Subcutaneous adipose tissue (tissue), 4 donors: Measurements from ENCODE around the gene LRRK2. TPM values are rescaled to one million over a fixed set of nuclear protein-coding genes. Genes with fewer than 3 reads are reported as not detected.

Experiments used
- total RNA-seq, 4 donors: library from RNA; depleted of rRNA; stranded (reverse); fragments of >200 nt; gene quantifications; one replicate each; pipeline ENCODE4 v1.1.0, GENCODE V29; 2016
- TF ChIP-seq, protein P1 (sequence below): fragments of 450-650 bp; IDR thresholded peaks from one replicate; pipeline ENCODE4 v1.5.1; 2016; ENCODE audit warnings: low read depth, mild to moderate bottlenecking, control low read depth, antibody characterized with exemption, moderate library complexity

The LRRK2 gene
- total RNA-seq, 4 donors from 2014 or later, result 17.7 to 57.3 (median 31.0) TPM

DNA sequence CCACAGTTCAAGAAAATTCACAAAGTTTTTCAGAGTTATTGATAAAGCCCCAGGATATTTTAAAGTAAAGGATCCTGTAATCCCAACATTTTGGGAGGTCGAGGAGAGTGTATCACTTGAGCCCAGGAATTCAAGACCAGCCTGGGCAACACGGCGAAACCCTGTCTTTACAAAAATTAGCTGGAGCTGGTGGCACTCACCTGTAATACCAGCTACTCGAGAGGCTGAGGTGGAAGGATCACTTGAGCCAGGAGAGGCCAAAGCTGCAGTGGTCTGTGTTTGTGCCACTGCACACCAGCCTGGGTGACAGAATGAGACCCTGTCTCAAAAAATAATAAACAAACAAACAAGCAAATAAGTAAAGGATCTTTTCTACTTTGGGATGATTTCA lies 39.5 kb upstream of the LRRK2 start:
- TF ChIP-seq, protein P1, sequence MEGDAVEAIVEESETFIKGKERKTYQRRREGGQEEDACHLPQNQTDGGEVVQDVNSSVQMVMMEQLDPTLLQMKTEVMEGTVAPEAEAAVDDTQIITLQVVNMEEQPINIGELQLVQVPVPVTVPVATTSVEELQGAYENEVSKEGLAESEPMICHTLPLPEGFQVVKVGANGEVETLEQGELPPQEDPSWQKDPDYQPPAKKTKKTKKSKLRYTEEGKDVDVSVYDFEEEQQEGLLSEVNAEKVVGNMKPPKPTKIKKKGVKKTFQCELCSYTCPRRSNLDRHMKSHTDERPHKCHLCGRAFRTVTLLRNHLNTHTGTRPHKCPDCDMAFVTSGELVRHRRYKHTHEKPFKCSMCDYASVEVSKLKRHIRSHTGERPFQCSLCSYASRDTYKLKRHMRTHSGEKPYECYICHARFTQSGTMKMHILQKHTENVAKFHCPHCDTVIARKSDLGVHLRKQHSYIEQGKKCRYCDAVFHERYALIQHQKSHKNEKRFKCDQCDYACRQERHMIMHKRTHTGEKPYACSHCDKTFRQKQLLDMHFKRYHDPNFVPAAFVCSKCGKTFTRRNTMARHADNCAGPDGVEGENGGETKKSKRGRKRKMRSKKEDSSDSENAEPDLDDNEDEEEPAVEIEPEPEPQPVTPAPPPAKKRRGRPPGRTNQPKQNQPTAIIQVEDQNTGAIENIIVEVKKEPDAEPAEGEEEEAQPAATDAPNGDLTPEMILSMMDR, result no peak

DNA sequence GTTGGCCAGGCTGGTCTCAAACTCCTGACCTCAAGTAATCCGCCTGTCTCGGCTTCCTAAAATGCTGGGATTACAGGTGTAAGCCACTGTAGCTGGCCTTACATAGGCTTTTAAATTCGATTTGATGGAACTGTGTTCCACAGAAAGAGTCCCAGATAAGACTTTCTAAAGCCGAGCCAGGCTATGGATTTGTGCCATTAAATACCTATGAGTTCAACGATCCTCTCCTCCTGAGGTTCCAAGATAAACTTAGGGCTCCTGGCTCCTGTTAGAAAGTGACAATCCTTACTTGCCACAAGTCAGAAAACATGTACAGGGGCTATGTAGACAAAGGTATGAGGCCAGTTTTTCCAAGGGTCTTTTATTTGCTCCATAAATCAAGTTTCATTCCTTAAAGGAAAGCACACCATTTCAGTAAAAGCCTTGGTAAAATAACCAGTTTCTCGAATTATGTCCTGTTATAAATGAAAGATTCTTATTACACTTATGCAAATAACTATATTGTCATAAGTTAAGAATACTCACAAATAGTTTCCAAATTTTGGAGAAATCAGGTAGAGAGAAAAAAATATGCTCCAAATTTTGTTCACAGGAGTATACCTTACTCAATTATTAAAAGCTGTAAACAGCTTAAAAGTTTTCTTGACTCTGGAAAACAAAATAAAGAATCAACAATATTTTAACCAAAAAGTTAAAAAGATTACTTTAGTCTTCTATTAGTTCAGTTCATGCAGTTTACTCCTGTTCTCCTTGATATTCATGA lies 36.1 kb upstream of the LRRK2 start:
- TF ChIP-seq, protein P1, result no peak

DNA sequence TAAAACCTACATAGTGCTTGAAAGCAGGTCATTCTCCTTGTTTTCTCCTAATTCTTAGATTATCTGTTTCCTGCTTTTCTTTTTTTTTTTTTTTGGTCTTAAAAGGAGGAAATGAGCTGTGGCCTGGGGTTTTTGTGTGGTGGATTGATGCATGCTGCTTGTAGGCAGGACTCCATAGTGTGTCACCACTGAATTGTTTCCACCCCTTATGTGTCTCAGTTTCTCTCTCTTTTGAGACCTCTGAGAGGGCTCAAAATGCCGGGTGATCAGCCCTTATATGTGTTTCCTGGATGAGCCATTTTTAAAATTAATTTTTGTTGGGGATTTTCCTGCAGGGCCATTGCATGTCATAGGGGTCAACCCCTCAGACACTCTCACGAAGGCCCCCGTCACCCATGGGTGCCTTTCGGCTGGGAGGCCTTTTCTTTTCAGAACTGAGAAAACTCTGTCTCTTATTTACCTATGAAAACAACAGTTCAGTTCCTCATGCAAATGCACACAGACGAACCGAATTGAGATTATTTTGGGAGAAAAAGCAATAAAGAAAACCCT lies 32.0 kb upstream of the LRRK2 start:
- TF ChIP-seq, protein P1, result no peak

DNA sequence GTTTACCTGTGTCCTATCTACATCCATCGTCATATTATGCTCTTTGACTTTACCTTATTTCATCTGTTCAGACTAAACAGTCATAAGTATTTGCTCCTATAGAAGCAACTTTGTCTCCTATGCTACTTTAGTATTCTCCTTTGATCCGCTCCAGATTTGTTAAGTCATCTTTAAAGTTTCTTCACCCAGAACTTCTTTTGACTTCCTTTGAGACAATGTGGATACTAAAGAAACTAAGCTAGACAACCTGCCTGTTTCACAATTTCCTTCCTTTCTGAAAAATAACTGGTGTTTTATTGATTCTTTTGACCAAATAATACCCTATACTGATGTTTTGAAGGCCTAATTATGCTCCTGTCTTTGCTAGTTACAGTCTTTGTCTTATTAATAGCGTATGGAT lies 30.0 kb upstream of the LRRK2 start:
- TF ChIP-seq, protein P1, result no peak

DNA sequence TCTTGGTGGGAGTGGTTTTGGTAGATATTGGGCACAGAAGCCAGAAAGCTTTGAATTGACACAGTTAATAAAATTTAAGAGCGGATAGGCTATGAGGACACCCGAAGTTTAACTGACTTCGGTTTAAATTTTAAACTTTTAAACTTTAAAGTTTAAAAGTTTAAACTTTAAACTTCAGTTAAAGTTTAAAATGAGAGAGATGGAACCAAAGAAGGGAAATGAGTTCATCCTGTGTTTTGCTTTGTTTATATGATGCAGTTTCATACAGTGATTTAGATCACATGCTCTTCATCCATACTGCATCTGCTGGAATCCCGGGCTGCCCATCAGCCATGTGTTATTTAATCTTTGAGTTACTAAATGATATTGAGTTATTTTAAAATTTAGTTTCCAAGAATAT lies 27.2 kb upstream of the LRRK2 start:
- TF ChIP-seq, protein P1, result no peak

DNA sequence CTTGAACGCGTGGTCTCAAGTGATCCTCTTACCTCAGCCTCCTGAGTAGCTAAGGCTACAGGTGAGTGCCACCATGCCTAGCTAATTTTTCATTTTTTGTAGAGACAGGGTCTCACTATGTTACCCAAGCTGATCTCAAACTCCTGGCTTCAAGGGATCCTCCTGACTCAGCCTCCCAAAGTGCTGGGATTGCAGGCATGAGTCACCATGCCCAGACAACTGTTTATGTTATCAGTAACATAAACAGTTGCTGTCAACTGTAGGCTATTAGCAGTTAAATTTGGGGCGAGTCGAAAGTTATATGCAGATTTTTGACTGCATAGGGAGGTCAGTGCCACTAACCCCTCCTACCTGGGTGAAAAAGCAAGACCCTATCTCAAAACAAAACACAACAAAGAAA lies 26.2 kb upstream of the LRRK2 start:
- TF ChIP-seq, protein P1, result no peak

DNA sequence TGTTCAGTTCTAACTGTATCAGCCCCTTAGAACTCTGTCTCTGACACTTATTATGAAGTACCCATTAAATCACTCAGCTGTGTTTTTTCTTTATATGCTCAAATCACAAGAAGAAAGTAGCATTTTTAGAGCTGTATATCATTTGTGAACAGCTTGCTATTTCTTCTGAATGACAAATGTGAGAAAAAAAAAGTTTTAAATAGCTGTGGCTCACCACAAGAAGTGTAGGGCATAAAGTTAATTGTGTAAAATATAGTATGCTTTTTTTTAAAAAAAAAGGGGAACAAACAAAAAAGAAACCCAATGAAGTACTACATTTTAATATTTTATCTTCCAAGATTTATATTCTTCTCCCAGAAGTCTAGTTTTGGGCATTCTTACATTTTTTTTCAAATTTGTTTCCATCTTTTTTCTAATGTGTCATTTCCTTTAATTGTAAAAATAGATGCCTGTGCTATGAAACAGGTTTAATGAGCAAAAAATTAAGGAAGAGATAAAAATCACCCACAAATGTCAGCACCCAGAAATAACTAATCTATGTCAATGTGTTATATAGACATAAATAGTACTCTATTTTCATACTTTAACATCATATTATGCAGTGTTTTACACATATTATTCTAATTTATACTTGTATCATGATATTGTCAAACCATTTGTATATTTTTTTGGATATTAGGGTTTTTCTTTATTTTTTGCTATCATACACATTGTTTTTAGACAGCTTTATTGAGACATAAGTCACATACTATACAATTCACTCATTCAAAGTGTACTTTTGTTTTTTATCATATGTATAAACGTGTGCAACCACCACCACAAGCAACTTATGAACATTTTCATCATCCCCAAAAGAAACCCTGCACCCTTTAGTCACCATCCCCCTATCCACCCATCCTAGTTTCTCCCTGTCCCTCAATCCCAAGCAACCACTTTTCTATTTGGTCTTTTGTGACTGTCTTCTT lies 22.4 kb upstream of the LRRK2 start:
- TF ChIP-seq, protein P1, result no peak
